IPS-18a (cell line): Measurements from ENCODE around the gene KMT2A.
"Not testable (repeated sequence)": the region's sequence is repeated elsewhere in the genome, so short reads cannot be mapped to it uniquely, and the experiment has no call there.

Experiments used
- H3K27ac ChIP-seq: one replicate; pipeline ENCODE4 v1.5.1; 2013; ENCODE audit warnings: low read length
- H3K27me3 ChIP-seq: one replicate; pipeline ENCODE4 v1.6.1; 2013; ENCODE audit warnings: mild to moderate bottlenecking, low read length; ENCODE audit not compliant: control insufficient read depth, insufficient read depth
- H3K36me3 ChIP-seq: one replicate; pipeline ENCODE4 v1.6.1; 2013; ENCODE audit warnings: low read depth, low read length; ENCODE audit not compliant: control insufficient read depth
- H3K4me1 ChIP-seq: one replicate; pipeline ENCODE4 v1.6.1; 2013; ENCODE audit warnings: low read depth, low read length; ENCODE audit not compliant: control insufficient read depth
- H3K4me3 ChIP-seq: one replicate; pipeline ENCODE4 v1.5.1; 2013; ENCODE audit warnings: low read length
- H3K9ac ChIP-seq: one replicate; pipeline ENCODE4 v1.6.1; 2013; ENCODE audit warnings: mild to moderate bottlenecking, low read length, moderate library complexity
- H3K9me3 ChIP-seq: one replicate; pipeline ENCODE4 v1.6.1; 2013; ENCODE audit warnings: low read depth, low read length; ENCODE audit not compliant: control insufficient read depth

Gene KMT2A

GRCh38 chr11:118412921-118413320, 23.4 kb upstream of the KMT2A start:
- no peak overlapping the region for H3K27ac ChIP-seq
- H3K4me1 ChIP-seq, result peaks cover 13% of the 10 kb centered on the region
- no peaks in the 10 kb centered on the region for H3K27me3 ChIP-seq
- H3K36me3 ChIP-seq, result peaks cover 20% of the 10 kb centered on the region
- no peak overlapping the region for H3K4me3 ChIP-seq
- no peak overlapping the region for H3K9ac ChIP-seq
- no peaks in the 10 kb centered on the region for H3K9me3 ChIP-seq

DNA sequence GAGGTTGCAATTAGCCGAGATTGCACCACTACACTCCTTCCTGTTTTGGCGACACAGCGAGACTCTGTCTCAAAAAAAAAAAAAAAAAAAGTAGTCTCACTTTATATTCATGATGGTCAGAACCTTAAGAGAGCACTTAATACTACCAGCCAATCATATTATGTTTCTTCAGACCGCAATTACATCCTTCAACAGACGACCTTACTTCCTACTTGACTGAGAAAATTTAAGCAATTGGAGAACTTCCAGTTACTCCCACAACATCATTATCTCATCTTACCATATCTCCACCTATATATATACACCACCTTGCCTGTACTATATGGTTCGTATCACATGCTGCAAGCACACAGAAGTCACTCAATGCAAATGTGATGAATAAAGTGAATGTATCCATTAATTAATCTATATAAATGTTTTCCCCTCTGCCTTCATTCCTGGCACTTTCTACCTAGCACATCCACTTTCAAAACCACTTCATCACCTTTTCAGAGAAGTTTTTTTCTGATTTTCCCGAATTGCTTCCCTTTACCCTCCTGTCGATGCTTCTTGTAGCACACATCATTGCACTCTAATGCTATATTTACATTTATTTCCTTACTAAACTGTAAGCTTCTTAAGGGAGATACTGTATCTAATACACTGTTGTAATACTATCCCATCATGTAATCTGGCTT, 21.1 kb upstream of the KMT2A start:
- no peaks in the 10 kb centered on the region for H3K36me3 ChIP-seq
- peak overlapping the region; percentile 17 for H3K27ac ChIP-seq
- no peak overlapping the region for H3K9ac ChIP-seq
- no peaks in the 10 kb centered on the region for H3K27me3 ChIP-seq
- H3K4me1 ChIP-seq, result peaks cover 13% of the 10 kb centered on the region
- no peaks in the 10 kb centered on the region for H3K9me3 ChIP-seq
- H3K4me3 ChIP-seq, result no peak overlapping the region

DNA sequence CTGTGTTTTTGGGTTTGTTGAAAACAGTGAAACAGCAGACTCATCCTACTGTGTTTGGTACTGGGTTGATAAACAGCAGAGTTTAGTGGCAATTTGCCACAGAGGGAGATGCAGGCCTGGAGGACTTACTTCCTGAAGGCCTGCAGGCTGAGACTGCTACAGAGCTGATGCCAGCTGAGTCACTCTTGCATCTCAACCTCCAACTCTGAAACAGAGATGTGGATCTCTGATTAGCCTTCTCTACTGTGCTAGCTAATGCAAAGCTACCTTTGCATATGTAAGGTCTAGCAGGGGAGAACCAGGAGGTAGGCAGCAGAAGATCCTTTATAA, 20.6 kb upstream of the KMT2A start:
- Histone ChIP-seq H3K4me3 (no peak overlapping the region), H3K9ac (no peak overlapping the region), H3K9me3 (no peaks in the 10 kb centered on the region), H3K36me3 (no peaks in the 10 kb centered on the region), H3K4me1 (peaks cover 13% of the 10 kb centered on the region), H3K27ac (peak overlapping the region; percentile 17), H3K27me3 (no peaks in the 10 kb centered on the region)

GRCh38 chr11:118416900-118417299, 19.4 kb upstream of the KMT2A start:
- not testable (repeated sequence) for H3K4me3 ChIP-seq, H3K9me3 ChIP-seq, H3K36me3 ChIP-seq, H3K9ac ChIP-seq, H3K27me3 ChIP-seq, H3K27ac ChIP-seq
- peaks cover 13% of the 10 kb centered on the region for H3K4me1 ChIP-seq

GRCh38 chr11:118417801-118418200, 18.5 kb upstream of the KMT2A start:
- no peak overlapping the region for H3K9ac ChIP-seq
- peaks cover 13% of the 10 kb centered on the region for H3K4me1 ChIP-seq
- no peaks in the 10 kb centered on the region for H3K36me3 ChIP-seq
- no peak overlapping the region for H3K4me3 ChIP-seq
- no peaks in the 10 kb centered on the region for H3K27me3 ChIP-seq
- H3K9me3 ChIP-seq, result no peaks in the 10 kb centered on the region
- H3K27ac ChIP-seq, result no peak overlapping the region

GRCh38 chr11:118418766-118419165, 17.5 kb upstream of the KMT2A start:
- Histone ChIP-seq H3K27ac (no peak overlapping the region), H3K27me3 (no peaks in the 10 kb centered on the region), H3K36me3 (no peaks in the 10 kb centered on the region), H3K4me1 (peaks cover 13% of the 10 kb centered on the region), H3K9me3 (no peaks in the 10 kb centered on the region), H3K4me3 (no peak overlapping the region), H3K9ac (no peak overlapping the region)

- H3K9me3 ChIP-seq, result no peaks in the 10 kb centered on the region
- H3K4me3 ChIP-seq, result no peak overlapping the region
- no peaks in the 10 kb centered on the region for H3K36me3 ChIP-seq
- H3K27me3 ChIP-seq, result no peaks in the 10 kb centered on the region
- no peaks in the 10 kb centered on the region for H3K4me1 ChIP-seq
- no peak overlapping the region for H3K27ac ChIP-seq
- H3K9ac ChIP-seq, result no peak overlapping the region
These were observed 8.6 kb upstream of the KMT2A start for GRCh38 chr11:118427707-118428106.

- Histone ChIP-seq H3K36me3 (no peaks in the 10 kb centered on the region), H3K27me3 (peaks cover 6% of the 10 kb centered on the region), H3K4me1 (peaks cover 6% of the 10 kb centered on the region), H3K4me3 (no peak overlapping the region), H3K27ac (no peak overlapping the region), H3K9ac (no peak overlapping the region), H3K9me3 (no peaks in the 10 kb centered on the region)
These were observed 5.3 kb upstream of the KMT2A start for GRCh38 chr11:118430956-118431355.

- peak overlapping the region; percentile 89 for H3K9ac ChIP-seq
- H3K9me3 ChIP-seq, result no peaks in the 10 kb centered on the region
- peak overlapping the region; percentile 84 for H3K4me3 ChIP-seq
- peaks cover under 1% of the 10 kb centered on the region for H3K36me3 ChIP-seq
- H3K4me1 ChIP-seq, result peaks cover 14% of the 10 kb centered on the region
- no peak overlapping the region for H3K27ac ChIP-seq
- H3K27me3 ChIP-seq, result peaks cover 6% of the 10 kb centered on the region
These were observed 2.2 kb upstream of the KMT2A start for GRCh38 chr11:118434123-118434552.

DNA sequence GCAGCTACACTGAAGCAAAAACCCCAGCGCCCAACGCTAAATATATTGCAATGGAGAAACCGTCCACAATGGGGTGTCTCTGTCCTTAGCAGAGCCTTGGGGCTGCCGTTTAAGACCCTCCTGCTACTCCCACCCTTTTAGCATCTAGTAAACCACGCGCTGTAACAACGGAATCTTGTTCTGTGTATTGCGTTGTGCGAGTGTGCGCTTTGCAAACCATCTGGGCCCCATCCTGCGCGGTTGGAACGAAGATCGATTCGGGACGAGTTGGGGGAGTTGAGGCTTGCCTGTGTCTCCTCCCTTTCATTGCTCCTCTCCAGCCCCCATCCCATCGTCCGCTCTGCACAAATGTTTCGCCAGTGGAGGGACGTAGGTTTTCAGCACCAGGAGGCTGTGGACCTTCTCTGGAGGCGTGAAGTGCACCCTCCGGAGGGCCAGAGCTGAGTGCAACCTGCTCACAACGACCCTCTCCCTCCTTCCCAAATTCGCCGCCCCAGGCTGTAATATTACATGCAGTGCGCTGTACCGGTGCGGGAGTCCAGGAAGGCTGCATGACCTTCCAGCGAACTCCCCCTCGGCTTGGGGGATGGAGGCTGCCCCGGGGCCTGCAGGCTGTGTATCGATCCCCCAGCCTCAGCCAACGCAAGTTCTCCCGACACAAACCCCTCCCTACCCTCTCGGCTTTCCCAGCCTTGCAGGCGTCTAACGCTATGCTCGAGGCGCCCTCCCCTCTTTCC, 1.6 kb upstream of the KMT2A start:
- H3K36me3 ChIP-seq, result peaks cover 7% of the 10 kb centered on the region
- H3K9me3 ChIP-seq, result no peaks in the 10 kb centered on the region
- peak overlapping the region; percentile 89 for H3K9ac ChIP-seq
- H3K4me3 ChIP-seq, result peak overlapping the region; percentile 84
- H3K27ac ChIP-seq, result peak overlapping the region; percentile 11
- H3K4me1 ChIP-seq, result peaks cover 20% of the 10 kb centered on the region
- peaks cover 6% of the 10 kb centered on the region for H3K27me3 ChIP-seq

DNA sequence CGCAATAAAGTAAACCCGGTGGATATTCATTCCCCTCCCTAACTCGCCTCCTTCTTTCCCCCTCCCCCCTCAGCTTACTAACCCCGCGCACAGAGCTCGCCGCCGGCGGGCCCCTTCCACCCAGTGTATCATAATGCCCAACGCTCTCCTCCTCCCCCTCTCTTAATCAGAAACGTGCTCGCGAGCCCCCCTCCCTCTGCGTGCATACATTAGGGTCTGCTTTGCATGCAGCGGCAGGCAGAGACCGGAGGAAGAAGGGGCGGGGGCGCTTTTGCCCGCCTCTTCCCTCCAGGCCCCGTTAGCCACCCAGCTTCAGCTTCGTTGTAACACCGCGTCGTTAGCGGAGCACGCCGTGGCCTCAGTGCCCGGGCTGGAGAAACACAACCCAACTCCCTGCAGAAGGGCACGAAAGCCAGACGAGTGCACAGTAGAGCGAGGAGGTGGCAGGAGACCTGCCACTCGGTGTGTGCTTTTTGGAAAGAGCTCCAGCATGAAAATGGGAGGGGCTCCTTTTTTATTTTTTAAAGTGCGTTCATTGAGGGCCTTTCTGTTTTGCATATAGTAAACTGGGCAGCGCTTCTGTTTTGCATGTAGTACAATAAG, 901 bp upstream of the KMT2A start:
- no peaks in the 10 kb centered on the region for H3K9me3 ChIP-seq
- peak overlapping the region; percentile 81 for H3K27ac ChIP-seq
- H3K27me3 ChIP-seq, result peaks cover 6% of the 10 kb centered on the region
- H3K4me1 ChIP-seq, result peaks cover 26% of the 10 kb centered on the region
- H3K9ac ChIP-seq, result peak overlapping the region; percentile 89
- peaks cover 13% of the 10 kb centered on the region for H3K36me3 ChIP-seq
- H3K4me3 ChIP-seq, result peak overlapping the region; percentile 84
